ENCODE data around the gene ADH1A. TPM values are rescaled to one million over a fixed set of nuclear protein-coding genes. Genes with fewer than 3 reads are reported as not detected.

The ADH1A gene
- total RNA-seq, 1 experiment from 2014 or later = not detected

DNA sequence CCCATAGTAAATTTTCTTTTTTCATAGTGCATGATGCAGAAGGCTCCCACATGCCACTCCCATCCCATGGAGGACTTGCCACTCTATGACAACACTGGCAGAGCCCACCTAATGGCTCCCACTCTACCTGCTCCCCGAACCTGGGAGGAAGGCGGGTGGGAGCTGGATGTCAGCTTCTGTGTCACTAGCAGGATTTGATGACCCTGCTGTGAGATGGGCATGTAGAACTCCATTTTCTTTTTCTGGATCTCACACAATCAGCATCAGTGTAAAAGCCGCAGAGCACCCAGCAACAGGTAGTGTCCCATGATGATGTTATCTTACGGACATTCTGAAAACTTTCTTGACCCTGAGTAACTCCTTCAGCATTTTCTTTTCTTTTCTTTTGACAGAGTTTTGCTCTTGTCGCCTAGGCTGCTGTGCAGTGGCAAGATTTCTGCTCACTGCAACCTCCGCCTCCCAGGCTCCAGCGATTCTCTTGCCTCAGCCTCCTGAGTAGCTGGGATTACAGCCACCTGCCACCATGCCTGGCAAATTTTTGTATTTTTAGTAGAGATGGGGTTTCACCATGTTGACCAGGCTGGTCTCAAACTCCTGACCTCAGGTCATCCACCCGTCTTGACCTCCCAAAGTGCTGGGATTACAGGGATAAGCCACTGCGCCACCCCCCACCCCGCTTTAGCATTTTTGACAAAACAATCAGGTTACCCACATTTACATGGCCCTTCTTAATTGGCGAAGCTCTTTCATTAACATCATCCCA, 15.0 kb upstream of the ADH1A start:
- no peaks in the 10 kb centered on the region for H4K20me1 ChIP-seq (ENCODE audit: control insufficient read depth, insufficient read depth, insufficient read length)
- H3K14ac ChIP-seq (ENCODE audit: insufficient read depth, low read length) = no peak overlapping the region
- Mint-ChIP-seq H3K27me3 (ENCODE audit: low read depth) (no peaks in the 10 kb centered on the region; the same call in 1 of the 2 replicates), H3K36me3 (ENCODE audit: insufficient read depth in 1 of 3, low read depth in 3 of 3) (peaks cover 0 to 5% (median 0%) of the 10 kb centered on the region in 3 experiments; a peak in 1 of 7 replicates), H3K9me3 (no peaks in the 10 kb centered on the region), H3K27ac (peak overlapping the region in 1 of 3 experiments; percentile 40; a peak in 1 of 7 replicates), H3K4me1 (peaks cover 14 to 18% of the 10 kb centered on the region in 2 experiments), H3K4me3 (no peak overlapping the region)
- TF ChIP-seq, protein P1, sequence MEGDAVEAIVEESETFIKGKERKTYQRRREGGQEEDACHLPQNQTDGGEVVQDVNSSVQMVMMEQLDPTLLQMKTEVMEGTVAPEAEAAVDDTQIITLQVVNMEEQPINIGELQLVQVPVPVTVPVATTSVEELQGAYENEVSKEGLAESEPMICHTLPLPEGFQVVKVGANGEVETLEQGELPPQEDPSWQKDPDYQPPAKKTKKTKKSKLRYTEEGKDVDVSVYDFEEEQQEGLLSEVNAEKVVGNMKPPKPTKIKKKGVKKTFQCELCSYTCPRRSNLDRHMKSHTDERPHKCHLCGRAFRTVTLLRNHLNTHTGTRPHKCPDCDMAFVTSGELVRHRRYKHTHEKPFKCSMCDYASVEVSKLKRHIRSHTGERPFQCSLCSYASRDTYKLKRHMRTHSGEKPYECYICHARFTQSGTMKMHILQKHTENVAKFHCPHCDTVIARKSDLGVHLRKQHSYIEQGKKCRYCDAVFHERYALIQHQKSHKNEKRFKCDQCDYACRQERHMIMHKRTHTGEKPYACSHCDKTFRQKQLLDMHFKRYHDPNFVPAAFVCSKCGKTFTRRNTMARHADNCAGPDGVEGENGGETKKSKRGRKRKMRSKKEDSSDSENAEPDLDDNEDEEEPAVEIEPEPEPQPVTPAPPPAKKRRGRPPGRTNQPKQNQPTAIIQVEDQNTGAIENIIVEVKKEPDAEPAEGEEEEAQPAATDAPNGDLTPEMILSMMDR (conservative IDR thresholded peaks at IDR 0.05) = no peak
- H2BK12ac ChIP-seq (ENCODE audit: insufficient read length, low read depth, low read length) = no peak overlapping the region
- no peaks in the 10 kb centered on the region for H3K23me2 ChIP-seq (ENCODE audit: insufficient read length, low read depth, low read length, poor library complexity, severe bottlenecking)
- H4K91ac ChIP-seq (ENCODE audit: insufficient read length, low read depth, low read length) = no peak overlapping the region
- H3K4me2 ChIP-seq (ENCODE audit: insufficient read depth, insufficient read length, low read length) = no peak overlapping the region
- no peak overlapping the region for H3K18ac ChIP-seq (ENCODE audit: insufficient read length, low read depth, low read length)
- no peak overlapping the region for H3K56ac ChIP-seq (ENCODE audit: insufficient read length, low read depth, low read length)
- H3K27me3 ChIP-seq (ENCODE audit: insufficient read depth, low read length) = no peaks in the 10 kb centered on the region
- H3K79me1 ChIP-seq (ENCODE audit: insufficient read depth, low read depth, low read length, poor library complexity, severe bottlenecking) = no peaks in the 10 kb centered on the region
- no peak overlapping the region for H4K5ac ChIP-seq (ENCODE audit: insufficient read length, low read depth, low read length)
- H3K9ac ChIP-seq (ENCODE audit: extremely low read depth, insufficient read length, low read length) = no peak overlapping the region
- DNase-seq = no peak
- H3K9me3 ChIP-seq (ENCODE audit: control insufficient read depth, low read depth, low read length) = no peaks in the 10 kb centered on the region
- H3K4ac ChIP-seq (ENCODE audit: low read depth, low read length) = no peak overlapping the region
- no peak overlapping the region for H2BK5ac ChIP-seq (ENCODE audit: insufficient read length, low read length)
- H3T11ph ChIP-seq (ENCODE audit: low read length) = no peak overlapping the region
- no peak overlapping the region for H3K27ac ChIP-seq (ENCODE audit: insufficient read length, low read depth, low read length)
- H4K8ac ChIP-seq (replicated peaks; ENCODE audit: insufficient read length, low read depth, low read length) = no peak overlapping the region
- no peak overlapping the region for H3K23ac ChIP-seq (ENCODE audit: insufficient read length, low read depth, low read length)
- H2BK120ac ChIP-seq (ENCODE audit: low read depth, low read length, poor library complexity, severe bottlenecking) = no peak overlapping the region
- no peak overlapping the region for H2AK5ac ChIP-seq (ENCODE audit: insufficient read length, low read length)
- no peak overlapping the region for H2AFZ ChIP-seq (ENCODE audit: low read length)
- H3K79me2 ChIP-seq (ENCODE audit: insufficient read depth, low read length) = no peaks in the 10 kb centered on the region
- H3K4me1 ChIP-seq (ENCODE audit: insufficient read depth, low read length) = no peaks in the 10 kb centered on the region
- H2BK15ac ChIP-seq (ENCODE audit: low read depth, low read length) = no peak overlapping the region
- no CpG with 5 or more reads among the region's 11 CpGs for WGBS (ENCODE audit: extremely low coverage, insufficient read length, low lambda C conversion rate)
- no peak overlapping the region for H2BK20ac ChIP-seq (ENCODE audit: low read depth, low read length, poor library complexity, severe bottlenecking)
